GM12878 (cell line): ENCODE results near the gene DHX29. TPM values are rescaled to one million over a fixed set of nuclear protein-coding genes. Genes with fewer than 3 reads are reported as not detected.

Experiments
- CHD4 ChIP-seq: fragments of 200-600 bp; sonication (generic); IDR thresholded peaks from 2 replicates; pipeline ENCODE4 v1.6.1; 2016; ENCODE audit warnings: mild to moderate bottlenecking
- CREB1 ChIP-seq: IDR thresholded peaks from 2 replicates; pipeline ENCODE4 v1.6.1; 2012; ENCODE audit warnings: low read depth, mild to moderate bottlenecking, inconsistent platforms
- ESRRA ChIP-seq: IDR thresholded peaks from 2 replicates; pipeline ENCODE4 v1.6.1; 2012; ENCODE audit warnings: mild to moderate bottlenecking, low read length, improper control_type of control experiment
- ETV6 ChIP-seq, 2 experiments: fragments of 450-650 bp in 1 of 2; IDR thresholded peaks in 1 of 2; conservative IDR thresholded peaks in 1 of 2; 2 replicates each; pipeline ENCODE4 v1.6.1; 2014; ENCODE audit warnings: antibody characterized with exemption in 1 of 2, borderline replicate concordance in 1 of 2, low read depth in 1 of 2, mild to moderate bottlenecking in 1 of 2, moderate library complexity in 1 of 2
- MTA2 ChIP-seq: fragments of 450-650 bp; IDR thresholded peaks from 2 replicates; pipeline ENCODE4 v1.6.1; 2016; ENCODE audit warnings: low read depth, mild to moderate bottlenecking, moderate library complexity
- PAX8 ChIP-seq: fragments of 450-650 bp; IDR thresholded peaks from 2 replicates; pipeline ENCODE4 v1.6.1; 2017; ENCODE audit warnings: mild to moderate bottlenecking, moderate library complexity
- POLR2AphosphoS2 ChIP-seq: IDR thresholded peaks from 2 replicates; pipeline ENCODE4 v1.6.1; 2011; ENCODE audit warnings: low read depth, mild to moderate bottlenecking, low read length, improper control_type of control experiment, moderate library complexity
- RUNX3 ChIP-seq: IDR thresholded peaks from 2 replicates; pipeline ENCODE4 v1.6.1; 2012; ENCODE audit warnings: low read length, inconsistent platforms
- ZNF24 ChIP-seq: fragments of 450-650 bp; IDR thresholded peaks from 2 replicates; pipeline ENCODE4 v1.6.1; 2017; ENCODE audit warnings: antibody characterized with exemption, mild to moderate bottlenecking
- ZNF384 ChIP-seq: IDR thresholded peaks from 2 replicates; pipeline ENCODE4 v1.6.1; 2012; ENCODE audit warnings: low read depth, mild to moderate bottlenecking, low read length, improper control_type of control experiment, borderline replicate concordance
- ZSCAN29 ChIP-seq: fragments of 450-650 bp; IDR thresholded peaks from 2 replicates; pipeline ENCODE4 v1.6.1; 2017; ENCODE audit warnings: mild to moderate bottlenecking, moderate library complexity
- polyA plus RNA-seq, 11 experiments: library from polyadenylated mRNA; depleted of rRNA in 4 of 11; unstranded in 6 of 11; stranded (reverse) in 5 of 11; fragments of >200 nt; fragmentation: Nextera tagmentation in 4 of 11; fragmentation: Illumina TruSeq in 1 of 11; extraction: Ambion mirVana in 4 of 11; extraction: Trizol in 1 of 11; gene quantifications; 1 replicate in 1 of 11; 2 replicates in 10 of 11; pipeline versions ENCODE4 v1.2.1 to v1.2.3, GENCODE V29; 2011 to 2016; ENCODE audit warnings: inconsistent platforms in 2 of 11, missing spikeins in 2 of 11, low read depth in 1 of 11
- total RNA-seq, 4 experiments: library from RNA; depleted of rRNA in 3 of 4; stranded (reverse); fragments of >200 nt in 3 of 4; fragmentation: Illumina TruSeq in 1 of 4; extraction: Trizol in 1 of 4; gene quantifications; 2 replicates each; pipeline versions ENCODE4 v1.2.1 to v1.2.3, GENCODE V29; 2013 to 2021
- TF ChIP-seq, protein P1 (sequence below): fragments of 450-650 bp; IDR thresholded peaks from 2 replicates; pipeline ENCODE4 v1.6.1; 2014; ENCODE audit warnings: mild to moderate bottlenecking
- TF ChIP-seq, protein P2 (sequence below): fragments of 450-650 bp; IDR thresholded peaks from 2 replicates; pipeline ENCODE4 v1.6.1; 2017; ENCODE audit warnings: mild to moderate bottlenecking, low read depth, inconsistent platforms; ENCODE audit not compliant: poor library complexity, severe bottlenecking
- TF ChIP-seq, protein P3 (sequence below): IDR thresholded peaks from 2 replicates; pipeline ENCODE4 v1.6.1; 2012; ENCODE audit warnings: improper control_type of control experiment, low read depth, low read length; ENCODE audit not compliant: insufficient replicate concordance
- TF ChIP-seq, protein P4 (sequence below), 3 experiments: IDR thresholded peaks in 2 of 3; conservative IDR thresholded peaks in 1 of 3; 2 replicates each; pipeline ENCODE4 v1.5.1; 2011; ENCODE audit warnings: low read depth in 3 of 3, low read length in 3 of 3, mild to moderate bottlenecking in 3 of 3, control low read depth in 2 of 3, moderate library complexity in 2 of 3, inconsistent platforms in 1 of 3, mixed read lengths in 1 of 3; ENCODE audit not compliant: control insufficient read depth in 2 of 3, insufficient read depth in 1 of 3; ENCODE audit errors: extremely low read depth in 1 of 3
- TF ChIP-seq, protein P5 (sequence below): IDR thresholded peaks from 2 replicates; pipeline ENCODE4 v1.6.1; 2012; ENCODE audit warnings: low read depth, low read length, improper control_type of control experiment

Gene DHX29
- total and polyA plus RNA-seq, 10 of the 15 experiments (the other 5 are each of a cell fraction or from before 2014, with no cell fraction given), result 5.3 to 49.1 (median 17.2) TPM

DNA sequence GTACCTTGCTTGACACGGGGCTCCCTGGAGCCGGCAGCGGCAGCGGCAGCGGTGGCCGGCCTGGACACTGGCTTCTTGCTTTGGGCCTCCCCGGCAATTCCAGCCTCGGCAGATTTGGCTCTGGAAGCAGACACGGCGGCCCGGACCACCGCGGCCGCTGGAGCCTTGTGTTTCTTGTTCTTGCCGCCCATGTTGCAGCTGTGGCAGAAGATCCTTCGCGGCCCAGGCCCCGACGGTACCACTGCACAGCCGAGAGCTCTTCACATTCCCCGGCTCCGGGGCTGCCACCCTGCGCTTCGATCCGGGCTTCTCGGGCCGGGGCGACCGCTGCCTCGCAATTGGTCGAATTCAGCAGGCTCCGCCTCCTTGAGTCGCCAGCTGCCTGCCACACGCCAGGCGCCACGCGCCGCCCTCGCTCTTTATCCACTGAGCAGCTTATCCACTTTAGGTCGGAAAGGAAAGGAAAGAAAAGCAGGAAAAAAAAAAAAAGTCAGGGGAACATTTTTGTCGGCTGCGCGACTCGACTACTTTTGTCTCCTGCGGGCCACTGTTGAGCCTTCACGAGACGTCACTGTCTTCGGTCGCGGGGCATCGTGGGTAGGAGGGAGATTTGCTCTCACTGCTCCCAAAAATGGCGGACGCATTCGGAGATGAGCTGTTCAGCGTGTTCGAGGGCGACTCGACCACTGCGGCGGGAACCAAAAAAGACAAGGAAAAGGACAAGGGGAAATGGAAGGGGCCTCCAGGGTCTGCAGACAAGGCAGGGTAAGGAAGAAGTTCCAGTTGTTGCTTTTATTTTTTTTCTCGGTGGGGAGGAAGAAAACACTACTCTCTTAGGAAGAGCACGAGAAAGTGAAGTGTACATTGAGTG lies at the start of gene DHX29, which contains the start of gene MTREX (continued):
- TF ChIP-seq CREB1, result peak; percentile 95
- no peak for TF ChIP-seq ZSCAN29
- TF ChIP-seq, protein P1, sequence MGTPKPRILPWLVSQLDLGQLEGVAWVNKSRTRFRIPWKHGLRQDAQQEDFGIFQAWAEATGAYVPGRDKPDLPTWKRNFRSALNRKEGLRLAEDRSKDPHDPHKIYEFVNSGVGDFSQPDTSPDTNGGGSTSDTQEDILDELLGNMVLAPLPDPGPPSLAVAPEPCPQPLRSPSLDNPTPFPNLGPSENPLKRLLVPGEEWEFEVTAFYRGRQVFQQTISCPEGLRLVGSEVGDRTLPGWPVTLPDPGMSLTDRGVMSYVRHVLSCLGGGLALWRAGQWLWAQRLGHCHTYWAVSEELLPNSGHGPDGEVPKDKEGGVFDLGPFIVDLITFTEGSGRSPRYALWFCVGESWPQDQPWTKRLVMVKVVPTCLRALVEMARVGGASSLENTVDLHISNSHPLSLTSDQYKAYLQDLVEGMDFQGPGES, result no peak
- TF ChIP-seq, protein P2, sequence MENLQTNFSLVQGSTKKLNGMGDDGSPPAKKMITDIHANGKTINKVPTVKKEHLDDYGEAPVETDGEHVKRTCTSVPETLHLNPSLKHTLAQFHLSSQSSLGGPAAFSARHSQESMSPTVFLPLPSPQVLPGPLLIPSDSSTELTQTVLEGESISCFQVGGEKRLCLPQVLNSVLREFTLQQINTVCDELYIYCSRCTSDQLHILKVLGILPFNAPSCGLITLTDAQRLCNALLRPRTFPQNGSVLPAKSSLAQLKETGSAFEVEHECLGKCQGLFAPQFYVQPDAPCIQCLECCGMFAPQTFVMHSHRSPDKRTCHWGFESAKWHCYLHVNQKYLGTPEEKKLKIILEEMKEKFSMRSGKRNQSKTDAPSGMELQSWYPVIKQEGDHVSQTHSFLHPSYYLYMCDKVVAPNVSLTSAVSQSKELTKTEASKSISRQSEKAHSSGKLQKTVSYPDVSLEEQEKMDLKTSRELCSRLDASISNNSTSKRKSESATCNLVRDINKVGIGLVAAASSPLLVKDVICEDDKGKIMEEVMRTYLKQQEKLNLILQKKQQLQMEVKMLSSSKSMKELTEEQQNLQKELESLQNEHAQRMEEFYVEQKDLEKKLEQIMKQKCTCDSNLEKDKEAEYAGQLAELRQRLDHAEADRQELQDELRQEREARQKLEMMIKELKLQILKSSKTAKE, result peak; percentile 15
- TF ChIP-seq CHD4, result no peak
- TF ChIP-seq PAX8, result peak; percentile 94
- TF ChIP-seq ZNF24, result no peak
- TF ChIP-seq ZNF384, result 0 out of 2 replicates have a peak, but pooled peaks have one; percentile 31
- TF ChIP-seq, protein P3, sequence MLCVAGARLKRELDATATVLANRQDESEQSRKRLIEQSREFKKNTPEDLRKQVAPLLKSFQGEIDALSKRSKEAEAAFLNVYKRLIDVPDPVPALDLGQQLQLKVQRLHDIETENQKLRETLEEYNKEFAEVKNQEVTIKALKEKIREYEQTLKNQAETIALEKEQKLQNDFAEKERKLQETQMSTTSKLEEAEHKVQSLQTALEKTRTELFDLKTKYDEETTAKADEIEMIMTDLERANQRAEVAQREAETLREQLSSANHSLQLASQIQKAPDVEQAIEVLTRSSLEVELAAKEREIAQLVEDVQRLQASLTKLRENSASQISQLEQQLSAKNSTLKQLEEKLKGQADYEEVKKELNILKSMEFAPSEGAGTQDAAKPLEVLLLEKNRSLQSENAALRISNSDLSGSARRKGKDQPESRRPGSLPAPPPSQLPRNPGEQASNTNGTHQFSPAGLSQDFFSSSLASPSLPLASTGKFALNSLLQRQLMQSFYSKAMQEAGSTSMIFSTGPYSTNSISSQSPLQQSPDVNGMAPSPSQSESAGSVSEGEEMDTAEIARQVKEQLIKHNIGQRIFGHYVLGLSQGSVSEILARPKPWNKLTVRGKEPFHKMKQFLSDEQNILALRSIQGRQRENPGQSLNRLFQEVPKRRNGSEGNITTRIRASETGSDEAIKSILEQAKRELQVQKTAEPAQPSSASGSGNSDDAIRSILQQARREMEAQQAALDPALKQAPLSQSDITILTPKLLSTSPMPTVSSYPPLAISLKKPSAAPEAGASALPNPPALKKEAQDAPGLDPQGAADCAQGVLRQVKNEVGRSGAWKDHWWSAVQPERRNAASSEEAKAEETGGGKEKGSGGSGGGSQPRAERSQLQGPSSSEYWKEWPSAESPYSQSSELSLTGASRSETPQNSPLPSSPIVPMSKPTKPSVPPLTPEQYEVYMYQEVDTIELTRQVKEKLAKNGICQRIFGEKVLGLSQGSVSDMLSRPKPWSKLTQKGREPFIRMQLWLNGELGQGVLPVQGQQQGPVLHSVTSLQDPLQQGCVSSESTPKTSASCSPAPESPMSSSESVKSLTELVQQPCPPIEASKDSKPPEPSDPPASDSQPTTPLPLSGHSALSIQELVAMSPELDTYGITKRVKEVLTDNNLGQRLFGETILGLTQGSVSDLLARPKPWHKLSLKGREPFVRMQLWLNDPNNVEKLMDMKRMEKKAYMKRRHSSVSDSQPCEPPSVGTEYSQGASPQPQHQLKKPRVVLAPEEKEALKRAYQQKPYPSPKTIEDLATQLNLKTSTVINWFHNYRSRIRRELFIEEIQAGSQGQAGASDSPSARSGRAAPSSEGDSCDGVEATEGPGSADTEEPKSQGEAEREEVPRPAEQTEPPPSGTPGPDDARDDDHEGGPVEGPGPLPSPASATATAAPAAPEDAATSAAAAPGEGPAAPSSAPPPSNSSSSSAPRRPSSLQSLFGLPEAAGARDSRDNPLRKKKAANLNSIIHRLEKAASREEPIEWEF, result no peak
- TF ChIP-seq POLR2AphosphoS2, result peak; percentile 49; the same call in 1 of the 2 replicates
- TF ChIP-seq MTA2, result 0 out of 2 replicates have a peak, but pooled peaks have one; percentile 0
- TF ChIP-seq, protein P4, sequence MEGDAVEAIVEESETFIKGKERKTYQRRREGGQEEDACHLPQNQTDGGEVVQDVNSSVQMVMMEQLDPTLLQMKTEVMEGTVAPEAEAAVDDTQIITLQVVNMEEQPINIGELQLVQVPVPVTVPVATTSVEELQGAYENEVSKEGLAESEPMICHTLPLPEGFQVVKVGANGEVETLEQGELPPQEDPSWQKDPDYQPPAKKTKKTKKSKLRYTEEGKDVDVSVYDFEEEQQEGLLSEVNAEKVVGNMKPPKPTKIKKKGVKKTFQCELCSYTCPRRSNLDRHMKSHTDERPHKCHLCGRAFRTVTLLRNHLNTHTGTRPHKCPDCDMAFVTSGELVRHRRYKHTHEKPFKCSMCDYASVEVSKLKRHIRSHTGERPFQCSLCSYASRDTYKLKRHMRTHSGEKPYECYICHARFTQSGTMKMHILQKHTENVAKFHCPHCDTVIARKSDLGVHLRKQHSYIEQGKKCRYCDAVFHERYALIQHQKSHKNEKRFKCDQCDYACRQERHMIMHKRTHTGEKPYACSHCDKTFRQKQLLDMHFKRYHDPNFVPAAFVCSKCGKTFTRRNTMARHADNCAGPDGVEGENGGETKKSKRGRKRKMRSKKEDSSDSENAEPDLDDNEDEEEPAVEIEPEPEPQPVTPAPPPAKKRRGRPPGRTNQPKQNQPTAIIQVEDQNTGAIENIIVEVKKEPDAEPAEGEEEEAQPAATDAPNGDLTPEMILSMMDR (IDR thresholded peaks at IDR 0.05 in 2 of 3, conservative IDR thresholded peaks at IDR 0.05 in 1 of 3; ENCODE audit: control insufficient read depth in 2 of 3, extremely low read depth in 1 of 3, insufficient read depth in 1 of 3, low read depth in 3 of 3, low read length in 3 of 3), result no peak
- TF ChIP-seq, protein P5, sequence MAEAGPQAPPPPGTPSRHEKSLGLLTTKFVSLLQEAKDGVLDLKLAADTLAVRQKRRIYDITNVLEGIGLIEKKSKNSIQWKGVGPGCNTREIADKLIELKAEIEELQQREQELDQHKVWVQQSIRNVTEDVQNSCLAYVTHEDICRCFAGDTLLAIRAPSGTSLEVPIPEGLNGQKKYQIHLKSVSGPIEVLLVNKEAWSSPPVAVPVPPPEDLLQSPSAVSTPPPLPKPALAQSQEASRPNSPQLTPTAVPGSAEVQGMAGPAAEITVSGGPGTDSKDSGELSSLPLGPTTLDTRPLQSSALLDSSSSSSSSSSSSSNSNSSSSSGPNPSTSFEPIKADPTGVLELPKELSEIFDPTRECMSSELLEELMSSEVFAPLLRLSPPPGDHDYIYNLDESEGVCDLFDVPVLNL, result peak; percentile 46; the same call in 1 of the 2 replicates
- no peak for TF ChIP-seq ETV6 (conservative IDR thresholded peaks at IDR 0.05 in 1 of 2, IDR thresholded peaks at IDR 0.05 in 1 of 2; ENCODE audit: borderline replicate concordance in 1 of 2, low read depth in 1 of 2)
- no peak for TF ChIP-seq RUNX3
- no peak for TF ChIP-seq ESRRA
